ENCODE results near the gene TRIAP1. TPM values are rescaled to one million over a fixed set of nuclear protein-coding genes. Genes with fewer than 3 reads are reported as not detected.
"Not testable (repeated sequence)": the region's sequence is repeated elsewhere in the genome, so short reads cannot be mapped to it uniquely, and the experiment has no call there.

Gene TRIAP1
- total RNA-seq (2014; rRNA removed; shearing (Covaris generic)) = 34.3 and 50.1 TPM in 2 replicates

DNA sequence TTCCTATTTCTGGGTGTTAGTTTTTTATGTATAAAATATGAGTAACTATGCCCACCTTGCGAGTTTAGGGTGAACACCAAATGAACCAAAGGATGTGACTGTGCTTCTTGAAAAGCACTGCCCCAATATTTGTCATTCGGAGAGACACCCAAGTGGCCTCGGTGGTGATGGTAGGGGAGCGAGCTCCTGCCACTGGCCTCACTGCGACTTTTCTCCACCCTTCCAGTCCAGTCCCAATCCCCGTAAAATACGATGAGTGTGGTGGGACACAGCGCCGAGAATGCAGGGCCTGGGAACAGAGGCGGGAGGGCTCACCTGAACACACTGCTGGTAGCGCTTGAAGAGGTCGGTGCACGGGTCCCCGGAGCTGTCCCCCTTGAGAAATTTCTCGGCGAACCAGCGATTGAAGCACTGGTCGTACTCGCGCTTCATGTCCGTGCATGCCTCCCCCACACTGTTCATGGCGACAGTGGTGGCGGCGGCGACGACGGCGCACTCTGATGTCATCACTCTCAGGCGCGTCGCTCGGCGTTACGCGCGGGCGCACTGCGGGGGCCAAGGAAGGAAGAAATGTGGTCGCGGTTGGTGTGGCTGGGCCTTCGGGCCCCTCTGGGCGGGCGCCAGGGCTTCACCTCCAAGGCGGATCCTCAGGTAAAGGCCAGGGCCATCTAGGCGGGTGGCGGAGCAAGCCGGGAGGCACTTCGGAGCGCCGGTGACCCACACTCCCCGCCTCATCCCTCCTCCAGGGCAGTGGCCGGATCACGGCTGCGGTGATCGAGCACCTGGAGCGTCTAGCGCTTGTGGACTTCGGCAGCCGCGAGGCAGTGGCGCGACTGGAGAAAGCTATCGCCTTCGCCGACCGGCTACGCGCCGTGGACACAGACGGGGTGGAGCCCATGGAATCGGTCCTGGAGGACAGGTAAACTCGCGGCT is at the start of gene TRIAP1, which contains the start of gene GATC:
TRIAP1 (minus strand) TSS at position 474 of the 933 bp plus-strand sequence; CDS start at position 462, 12 bp downstream.
GATC (plus strand) TSS at position 534 of the 933 bp plus-strand sequence; CDS start at position 571, 37 bp downstream.
- peak; percentile 91 for DNase-seq (ENCODE audit: low read depth)

DNA sequence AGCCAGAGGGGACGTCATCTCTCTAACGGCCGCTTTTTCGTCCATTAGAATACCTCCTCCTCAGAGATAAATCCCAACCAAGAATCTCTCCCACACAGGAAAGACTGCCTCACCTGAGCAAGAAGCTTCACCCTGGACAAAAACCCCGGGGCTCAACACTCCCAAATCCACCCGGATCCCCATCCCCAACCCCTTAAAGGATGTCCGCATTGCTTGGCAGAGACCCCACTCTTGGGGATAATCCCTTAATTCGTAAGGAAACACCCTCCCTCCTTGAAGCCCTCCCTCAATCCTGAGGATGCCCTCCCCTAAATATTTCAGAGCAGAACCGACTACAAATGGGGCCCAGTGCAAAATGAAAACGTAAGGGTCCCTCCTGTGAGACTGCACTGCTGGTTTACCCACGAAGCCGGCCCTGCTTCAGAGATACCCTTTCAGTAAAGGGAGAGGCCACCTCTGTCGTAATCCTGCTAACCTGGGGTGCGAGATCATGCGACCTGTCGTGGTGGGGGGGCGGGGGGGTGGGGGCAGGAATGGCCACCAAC is 49.1 kb upstream of the TRIAP1 start:
- DNase-seq (ENCODE audit: low read depth) = no peak

DNA sequence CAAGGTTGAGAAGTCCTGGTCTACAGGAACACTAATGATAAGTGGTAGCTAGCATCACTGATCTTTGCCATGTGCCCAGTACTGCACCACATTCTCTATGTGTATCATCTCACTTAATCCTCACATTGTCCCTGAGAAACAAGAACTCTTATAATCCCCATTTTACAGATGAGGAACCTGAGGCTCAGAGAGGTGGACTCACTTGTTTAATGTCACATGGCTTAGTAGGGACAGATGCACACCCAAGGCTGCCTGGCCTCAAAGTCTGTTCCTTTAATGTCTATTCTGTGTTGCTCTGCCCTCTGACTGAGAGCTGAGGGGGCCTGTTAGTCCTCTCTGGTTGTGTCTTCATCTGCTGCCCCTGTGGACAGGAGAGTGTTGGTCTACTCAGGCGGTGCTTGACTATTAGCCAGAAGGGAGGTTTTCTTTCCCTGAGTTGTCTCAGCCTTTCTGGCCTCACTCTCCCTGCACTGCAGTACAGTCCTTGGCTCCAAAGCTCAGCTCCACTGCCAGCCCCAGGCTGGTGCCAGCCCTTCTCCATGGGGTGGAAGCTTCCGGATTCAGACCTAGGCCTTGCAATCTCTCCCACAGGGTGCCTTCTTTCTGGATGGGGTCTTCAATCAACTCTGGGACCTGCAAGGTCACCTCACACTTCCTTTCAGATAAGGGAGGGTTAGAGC is 44.8 kb upstream of the TRIAP1 start:
- no peak for DNase-seq (ENCODE audit: low read depth)

DNA sequence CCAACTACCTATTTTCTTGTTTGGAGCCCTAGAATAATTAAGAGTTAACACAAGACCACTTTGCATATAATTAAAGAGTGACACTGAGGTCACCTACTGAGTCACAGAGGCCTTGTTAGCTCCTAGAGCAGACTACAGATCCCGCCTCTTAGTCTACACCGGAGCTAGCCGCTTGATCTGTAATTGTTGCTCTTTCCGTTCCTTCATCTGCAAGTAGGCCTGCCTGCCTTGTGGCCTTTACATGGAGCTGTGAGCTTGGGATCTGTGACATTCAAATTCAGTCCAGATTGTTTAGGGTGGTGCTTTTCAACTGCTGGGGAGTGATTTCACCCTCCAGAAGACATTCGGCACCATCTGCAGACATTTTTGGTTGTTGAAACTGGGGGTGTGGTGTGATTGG is 44.1 kb upstream of the TRIAP1 start:
- no peak for DNase-seq (ENCODE audit: low read depth)

DNA sequence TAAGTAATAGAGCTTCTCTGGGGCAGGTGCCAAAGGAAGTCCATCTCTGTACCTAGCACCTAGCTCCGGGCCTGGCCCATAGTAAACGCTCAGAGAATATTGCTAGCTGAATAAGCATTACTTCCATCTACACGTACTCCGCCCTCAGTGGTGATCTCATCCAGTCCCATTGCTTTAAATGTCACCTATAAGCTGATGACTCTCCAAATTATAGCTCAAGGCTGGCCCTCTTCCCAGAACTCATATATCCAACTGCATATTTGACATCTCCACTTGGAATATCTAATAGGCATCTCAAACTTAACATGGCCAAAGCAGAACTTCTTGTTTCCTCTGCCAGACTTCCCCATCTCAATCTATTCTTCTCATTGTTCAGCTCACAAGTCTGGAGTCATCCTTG is 42.8 kb upstream of the TRIAP1 start:
- DNase-seq (ENCODE audit: low read depth) = no peak

DNA sequence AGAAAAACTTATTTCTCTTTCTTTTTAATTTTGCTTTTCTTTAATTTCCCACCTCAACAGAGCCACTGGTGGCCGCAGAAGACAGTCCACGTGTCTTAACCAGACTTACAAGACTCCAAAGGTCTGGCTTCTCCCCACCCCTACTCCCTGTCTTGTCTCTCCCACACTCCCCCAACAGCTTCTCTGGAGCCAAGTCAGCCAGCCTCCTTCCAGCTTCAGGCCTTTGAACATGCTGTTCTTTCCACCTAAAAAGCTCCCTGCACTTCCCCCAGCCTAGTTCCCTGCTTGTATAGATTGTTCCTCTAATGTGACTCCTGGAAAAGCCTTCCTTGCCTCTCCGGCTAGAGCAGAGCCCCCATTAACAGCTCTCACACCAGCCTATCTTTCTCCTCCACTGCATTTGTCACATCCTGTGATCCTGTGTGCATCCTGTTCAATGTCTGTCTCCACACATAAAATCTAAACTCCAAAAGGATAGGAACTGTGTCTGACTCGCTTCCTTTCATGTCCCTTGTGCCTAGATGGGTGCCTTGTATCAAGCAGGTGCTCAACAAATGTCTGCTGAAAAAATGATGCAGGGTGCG is 42.0 kb upstream of the TRIAP1 start:
- DNase-seq (ENCODE audit: low read depth) = no peak

DNA sequence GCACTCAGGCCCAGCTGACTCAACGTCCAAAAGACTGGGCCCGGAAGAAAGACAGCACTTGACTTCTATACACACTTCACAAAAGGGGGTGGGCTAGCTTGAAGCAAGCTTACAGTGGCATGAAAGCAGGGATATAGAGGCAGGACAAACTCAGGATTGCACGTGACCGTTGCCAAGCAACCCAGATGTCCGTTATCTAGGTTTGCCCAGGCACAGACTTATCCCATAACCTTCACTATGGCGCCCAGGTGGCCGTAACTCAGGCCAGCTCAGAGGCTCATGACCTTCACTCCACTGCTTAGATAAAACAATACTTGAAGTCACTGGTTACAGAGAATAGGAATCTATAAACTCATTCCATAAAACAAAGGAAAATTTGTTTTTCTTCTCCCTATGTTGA is 41.4 kb upstream of the TRIAP1 start:
- DNase-seq (ENCODE audit: low read depth) = not testable (repeated sequence)

DNA sequence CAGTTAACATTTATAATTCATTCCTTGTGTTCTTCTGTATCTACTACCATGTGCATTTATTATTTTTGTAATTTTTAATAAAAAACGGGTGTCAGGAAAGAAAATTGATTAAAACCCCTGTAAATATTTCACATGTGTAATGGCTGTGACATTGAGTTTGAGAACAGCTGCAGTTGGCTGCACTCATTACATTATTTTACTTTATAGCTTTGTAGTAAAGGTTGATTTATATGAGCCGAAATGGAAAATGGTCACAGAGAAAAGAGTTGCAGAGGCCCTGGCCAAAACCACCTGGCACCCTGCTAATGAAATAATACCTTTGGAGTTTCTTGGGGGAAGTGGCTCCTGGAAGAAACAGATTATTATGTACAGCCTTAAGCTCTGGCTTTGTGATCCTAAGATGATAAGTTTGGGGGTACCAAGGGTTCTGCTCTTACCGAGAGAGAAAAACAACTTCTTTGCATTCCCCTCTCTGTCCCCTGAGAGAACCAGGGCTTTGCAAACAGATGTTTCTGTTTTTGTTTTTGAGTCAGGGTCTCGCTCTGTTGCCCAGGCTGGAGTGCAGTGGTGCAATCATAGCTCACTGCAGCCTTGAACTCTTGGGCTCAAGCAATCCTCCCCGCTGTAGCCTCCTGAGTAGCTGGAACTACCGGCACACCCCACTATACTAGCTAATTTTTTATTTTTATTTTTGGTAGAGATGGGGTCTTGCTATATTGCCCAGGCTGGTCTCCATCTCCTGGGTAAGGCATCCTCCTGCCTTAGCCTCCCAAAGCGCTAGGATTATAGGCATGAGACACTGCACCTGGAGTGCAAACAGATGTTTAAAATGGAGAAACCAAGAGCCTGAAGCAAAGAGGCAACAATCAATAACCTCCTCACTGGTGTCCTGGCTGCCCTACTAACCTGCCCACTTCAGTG is 40.0 kb upstream of the TRIAP1 start:
- no peak for DNase-seq (ENCODE audit: low read depth)

DNA sequence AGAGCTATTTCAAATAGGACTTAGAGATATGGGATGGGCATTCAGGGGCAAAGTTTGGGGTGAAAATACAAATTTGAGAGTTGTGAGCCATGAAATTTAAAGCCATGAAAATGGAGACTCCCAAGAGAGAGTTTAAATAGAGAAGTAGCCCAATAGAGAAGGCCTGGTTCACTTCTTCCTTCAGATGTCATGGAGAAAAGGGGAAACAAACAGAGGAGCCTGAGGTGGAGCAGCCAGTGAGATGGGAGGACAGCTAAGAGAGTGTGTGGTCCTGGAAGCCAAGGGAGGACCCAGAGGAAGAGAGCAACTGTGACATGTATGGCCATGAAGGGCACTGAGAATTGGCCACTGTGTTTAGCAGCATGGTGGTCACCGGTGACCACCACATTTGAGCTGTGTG is 37.4 kb upstream of the TRIAP1 start:
- no peak for DNase-seq (ENCODE audit: low read depth)

DNA sequence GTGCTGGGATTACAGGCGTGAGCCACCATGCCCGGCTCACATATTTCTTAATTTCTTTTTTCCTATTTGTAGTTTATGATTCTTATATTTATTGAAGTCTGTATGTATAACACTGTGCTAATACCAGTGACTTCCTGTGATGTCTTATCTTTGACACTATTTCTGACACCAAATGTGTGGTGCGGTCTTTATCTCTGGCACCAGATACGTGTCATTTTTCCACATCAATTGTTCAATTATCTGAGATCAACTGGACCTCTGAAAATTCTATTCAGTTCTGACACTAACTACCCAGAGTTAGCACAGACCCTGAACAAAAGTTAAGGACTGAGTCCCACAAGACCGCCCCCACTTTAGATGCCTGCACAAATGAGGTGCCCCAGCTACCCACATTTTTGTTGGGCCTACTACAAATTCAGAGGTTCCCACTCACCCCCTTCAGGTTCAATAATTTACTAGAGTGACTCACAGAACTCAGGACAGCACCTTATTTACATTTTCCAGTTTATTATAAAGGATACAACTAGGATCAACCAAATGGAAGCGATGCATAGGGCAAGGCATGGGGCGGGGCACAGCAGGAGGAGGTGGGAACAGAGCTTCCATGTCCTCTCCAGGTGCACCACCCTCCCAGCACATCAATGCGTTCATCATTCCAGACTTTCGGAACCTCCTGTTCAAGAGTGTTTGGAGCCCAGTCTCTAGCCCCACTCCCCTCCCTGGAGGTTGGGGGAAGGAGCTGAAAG is 35.0 kb upstream of the TRIAP1 start:
- DNase-seq (ENCODE audit: low read depth) = no peak

DNA sequence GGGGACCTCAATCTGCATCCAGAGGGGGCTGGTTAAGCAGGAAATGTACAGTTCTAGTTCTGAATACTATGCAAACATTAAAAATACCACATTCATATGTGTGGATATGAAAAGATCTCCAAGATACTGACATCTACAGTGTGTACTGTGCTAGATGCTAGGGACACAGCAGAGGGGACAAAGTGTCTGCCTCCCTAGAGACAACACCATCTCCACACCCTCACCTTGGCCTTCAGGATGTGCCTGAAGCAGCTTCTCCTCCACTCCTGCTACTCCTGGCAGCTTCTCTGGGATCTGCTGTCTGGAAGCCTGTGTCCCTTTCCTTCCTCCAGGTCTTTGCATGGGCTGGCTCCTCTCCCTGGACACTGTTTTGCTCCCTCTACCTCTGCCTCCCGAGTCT is 34.0 kb upstream of the TRIAP1 start:
- DNase-seq (ENCODE audit: low read depth) = no peak

DNA sequence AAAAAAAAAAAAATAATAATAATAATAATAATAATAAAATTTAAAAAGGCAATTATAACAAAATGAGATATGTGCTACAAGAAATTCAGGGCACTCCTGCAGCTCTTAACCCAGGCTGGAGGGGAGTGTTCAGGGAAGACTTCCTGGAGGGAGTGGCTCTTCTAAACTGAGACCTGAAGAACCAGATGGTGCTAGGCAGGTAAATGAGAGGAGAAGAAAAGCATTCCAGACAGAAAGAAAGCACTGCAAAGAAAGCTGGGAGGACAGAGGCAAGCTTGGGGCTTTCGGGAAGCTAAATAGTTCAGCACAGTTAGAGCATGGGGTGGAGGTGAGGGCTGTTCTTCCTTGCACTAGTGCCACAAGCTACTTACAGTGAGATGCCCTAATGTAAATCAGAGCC is 33.3 kb upstream of the TRIAP1 start:
- DNase-seq (ENCODE audit: low read depth) = no peak

DNA sequence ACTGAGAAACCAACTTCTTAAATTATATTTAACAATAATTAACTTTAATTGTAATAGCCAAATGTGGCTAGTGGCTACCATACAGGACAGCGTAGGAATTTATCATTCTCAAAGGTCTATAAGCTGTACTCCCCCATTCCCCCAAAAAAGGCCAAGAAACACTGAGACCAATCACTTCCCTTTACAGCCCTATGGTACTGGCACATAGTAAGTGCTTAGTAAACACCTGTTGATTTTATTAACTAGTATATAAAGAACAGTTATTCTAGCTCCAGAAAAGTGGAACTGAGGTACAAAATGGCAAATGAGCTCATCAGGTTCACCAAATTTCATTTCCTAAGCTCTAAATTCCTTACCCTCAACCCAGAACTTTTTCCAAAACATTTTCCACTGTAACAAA is 29.5 kb upstream of the TRIAP1 start:
- DNase-seq (ENCODE audit: low read depth) = no peak

DNA sequence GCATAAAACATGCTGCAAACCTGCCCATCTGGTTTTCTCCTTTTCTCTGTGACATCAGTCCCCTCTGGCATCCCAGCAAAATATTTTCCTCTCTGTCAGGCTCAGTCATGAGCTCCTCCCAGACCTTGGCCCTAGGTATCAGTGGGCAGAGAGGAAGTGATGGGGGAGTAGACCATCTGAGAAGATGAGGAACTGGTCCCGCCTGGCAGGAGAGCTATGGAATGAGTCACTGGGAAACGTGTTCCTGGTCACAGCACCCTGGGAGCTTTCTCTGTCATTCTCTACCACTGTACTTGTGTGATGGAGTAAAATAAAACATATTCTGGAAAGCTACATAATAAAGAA is 28.4 kb upstream of the TRIAP1 start:
- peak; percentile 89 for DNase-seq (ENCODE audit: low read depth)

DNA sequence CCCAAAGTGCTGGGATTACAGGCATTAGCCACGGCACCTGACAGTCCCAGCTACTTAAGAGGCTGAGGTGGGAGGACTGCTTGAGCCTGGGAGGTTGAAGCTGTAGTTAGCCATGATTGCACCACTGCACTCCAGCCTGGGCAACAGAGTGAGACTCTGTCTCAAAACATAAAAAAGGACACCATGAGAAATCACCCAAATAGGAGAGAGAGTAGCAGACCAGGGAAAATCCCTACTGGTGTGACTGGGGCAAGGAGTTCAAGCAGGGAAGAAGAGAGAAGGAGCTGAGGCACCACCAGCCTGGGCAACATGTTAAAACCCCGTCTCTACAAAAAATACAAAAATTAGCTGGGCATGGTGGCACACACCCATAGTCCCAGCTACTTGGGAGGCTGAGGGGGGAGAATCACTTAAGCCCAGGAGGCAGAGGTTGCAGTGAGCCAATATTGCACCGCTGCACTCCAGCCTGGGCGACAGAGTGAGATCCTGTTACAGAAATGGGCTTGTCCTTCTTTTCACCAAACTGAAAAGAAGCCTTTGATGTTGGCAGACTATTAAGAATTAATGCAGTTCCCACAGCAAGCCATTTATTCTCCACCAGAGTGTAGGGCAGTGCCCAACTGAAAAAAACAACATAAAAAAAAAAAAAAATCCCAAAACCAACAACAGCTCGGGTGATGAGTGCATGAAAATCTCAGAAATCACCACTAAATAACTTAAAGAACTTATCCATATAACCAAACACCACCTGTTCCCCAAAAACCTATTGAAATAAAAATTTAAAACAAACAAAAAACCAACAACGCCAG is 27.8 kb upstream of the TRIAP1 start:
- no peak for DNase-seq (ENCODE audit: low read depth)

DNA sequence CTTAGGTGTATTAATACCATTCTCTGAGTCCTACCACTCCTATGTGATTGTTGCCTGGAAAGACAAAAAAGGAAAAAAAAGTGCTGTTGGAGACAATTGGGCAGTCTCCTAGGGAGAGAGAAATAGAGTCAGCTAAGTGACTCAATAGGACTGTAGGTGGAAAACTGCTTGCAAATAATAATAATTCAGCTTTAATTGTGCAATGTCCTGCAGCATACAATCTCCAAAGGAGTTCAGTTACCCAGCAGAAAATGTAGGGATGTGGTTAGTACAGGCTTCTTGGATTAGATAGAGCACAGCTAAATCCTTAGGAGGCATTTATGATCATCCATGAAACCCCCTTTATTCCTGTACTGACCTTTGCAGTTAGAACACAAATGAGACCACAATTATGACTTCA is 26.3 kb upstream of the TRIAP1 start:
- no peak for DNase-seq (ENCODE audit: low read depth)

DNA sequence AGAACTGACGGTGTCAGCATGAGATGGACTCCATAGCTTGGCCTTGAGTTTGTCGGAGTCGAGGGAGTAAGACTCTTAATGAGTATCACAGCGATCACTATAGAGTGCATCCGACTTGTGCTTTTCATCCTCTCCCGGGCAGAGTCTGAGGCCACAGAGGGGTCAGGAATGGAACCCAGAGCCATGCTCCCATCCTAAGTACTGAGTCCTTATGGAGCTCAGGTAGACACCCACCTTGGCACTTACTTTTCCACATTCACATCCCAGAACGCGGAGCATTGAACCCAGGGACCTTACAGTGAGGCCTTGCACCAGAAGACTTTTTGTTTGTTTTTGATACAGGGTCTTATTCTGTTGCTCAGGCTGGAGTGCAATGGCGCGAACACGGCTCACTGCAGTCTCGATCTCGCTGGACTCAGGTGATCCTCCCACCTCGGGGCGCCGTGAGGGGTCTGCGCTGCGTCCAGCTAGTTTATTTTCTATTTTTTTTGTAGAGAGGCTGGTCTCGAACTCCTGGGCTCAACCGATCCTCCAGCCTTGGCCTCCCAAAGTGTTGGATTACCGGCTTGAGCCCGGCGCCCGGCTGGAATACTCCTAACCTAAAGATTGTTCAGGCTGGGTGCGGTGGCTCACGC is 24.1 kb upstream of the TRIAP1 start:
- no peak for DNase-seq (ENCODE audit: low read depth)

DNA sequence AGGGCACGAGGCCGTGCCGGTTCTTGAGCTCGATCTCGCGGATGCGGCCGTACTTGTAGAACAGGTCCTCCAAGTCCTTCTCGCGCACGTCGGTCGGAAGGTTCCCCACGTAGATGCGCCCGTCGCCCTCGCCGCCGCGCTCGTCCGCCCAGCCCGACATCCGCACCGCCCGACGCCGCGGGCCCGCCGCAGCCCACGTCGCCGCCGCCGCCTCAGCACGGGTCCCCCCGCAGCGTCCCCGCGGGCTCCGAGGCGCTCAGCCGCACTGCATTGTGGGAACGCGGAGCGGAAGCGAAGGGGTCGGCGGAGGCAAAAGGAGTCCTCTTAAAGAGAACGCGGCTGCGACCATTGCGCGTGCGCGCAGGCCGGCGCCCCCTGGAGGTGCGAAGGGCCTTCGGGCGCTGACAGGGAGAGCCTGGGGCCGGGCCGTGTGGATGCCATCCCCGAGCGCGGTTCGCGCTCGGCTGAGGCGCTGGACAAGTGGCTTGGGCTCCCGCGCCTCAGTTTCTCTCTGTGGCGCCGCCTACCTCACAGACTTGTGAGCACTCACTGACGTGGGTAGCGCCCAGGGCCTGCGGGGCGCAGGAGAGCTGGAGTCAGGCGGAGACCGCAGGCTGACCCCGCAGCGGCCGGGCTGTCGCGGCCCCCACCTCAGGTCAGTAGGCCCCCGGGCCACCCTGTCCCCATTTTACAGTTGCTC is 23.4 kb upstream of the TRIAP1 start, which contains the start of gene SRSF9:
SRSF9 (minus strand) TSS at position 299 of the 700 bp plus-strand sequence; CDS start at position 160, 139 bp downstream.
- peak; percentile 98 for DNase-seq (ENCODE audit: low read depth)

All from Daoy (cell line).